Measurements from ENCODE around the gene EDA. TPM values are rescaled to one million over a fixed set of nuclear protein-coding genes. Genes with fewer than 3 reads are reported as not detected.
"Not testable (repeated sequence)": the region's sequence is repeated elsewhere in the genome, so short reads cannot be mapped to it uniquely, and the experiment has no call there.

EDA gene
- total RNA-seq, 1 donor from 2014 or later, result 6.1 TPM

DNA sequence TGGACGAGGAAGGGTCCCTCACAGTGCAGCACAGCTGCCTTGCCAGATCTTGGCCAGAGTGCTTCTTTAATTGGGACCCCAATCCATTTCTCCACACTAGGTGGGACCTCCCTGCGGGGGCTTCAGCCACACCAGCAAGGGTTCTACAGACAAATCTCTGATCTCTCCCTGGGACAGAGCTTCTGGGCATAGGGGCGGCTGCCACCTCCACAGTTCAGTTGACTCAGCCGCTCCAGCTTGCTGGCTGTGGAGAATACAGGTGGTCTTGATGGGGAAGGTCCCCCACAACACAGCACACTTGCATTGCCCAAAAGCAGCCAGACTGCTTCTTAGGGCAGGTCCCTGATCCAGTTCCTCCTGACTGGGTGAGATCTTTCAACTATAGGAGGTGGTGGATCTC lies 199.6 kb downstream of the EDA start:
- H3K27me3 ChIP-seq, result no peaks in the 10 kb centered on the region
- no peak for DNase-seq (ENCODE audit: extremely low spot score in 2 of 2)
- TF ChIP-seq CTCF (IDR thresholded peaks at IDR 0.05) (no peak), POLR2A (IDR thresholded peaks at IDR 0.05) (no peak), POLR2AphosphoS5 (IDR thresholded peaks at IDR 0.05; ENCODE audit: insufficient read depth in 1 of 2, low read depth in 1 of 2) (no peak)
- H3K4me3 ChIP-seq, result no peak overlapping the region
- H3K36me3 ChIP-seq, result no peaks in the 10 kb centered on the region
- H3K9me3 ChIP-seq, result no peaks in the 10 kb centered on the region
- intact Hi-C loops (cut with DNase I), result no loop called here
- H3K4me1 ChIP-seq, result no peaks in the 10 kb centered on the region
- no peak overlapping the region for H3K27ac ChIP-seq

DNA sequence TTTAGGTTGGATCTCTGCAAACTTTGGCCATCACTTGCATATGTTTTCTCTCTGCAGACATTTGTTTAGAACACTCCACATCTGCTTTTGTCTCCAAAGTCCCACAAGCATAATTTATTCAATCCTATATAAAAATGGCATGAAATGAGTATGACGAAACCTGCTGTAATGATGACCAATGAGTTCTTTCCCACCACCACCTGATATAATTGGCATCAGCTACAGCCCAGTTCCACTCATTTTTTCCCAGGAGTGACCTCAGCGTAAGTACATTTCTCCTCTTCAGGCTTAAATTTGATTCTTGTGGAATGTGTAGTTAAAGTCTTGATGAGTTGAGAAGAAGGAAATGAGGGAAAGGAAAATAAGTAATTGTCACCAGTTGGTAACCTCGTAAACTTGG lies 228.7 kb downstream of the EDA start:
- DNase-seq (ENCODE audit: extremely low spot score in 2 of 2), result no peak
- Histone ChIP-seq H3K9me3 (no peaks in the 10 kb centered on the region), H3K4me1 (no peaks in the 10 kb centered on the region), H3K36me3 (no peaks in the 10 kb centered on the region), H3K27ac (no peak overlapping the region), H3K27me3 (no peaks in the 10 kb centered on the region), H3K4me3 (no peak overlapping the region)
- intact Hi-C loops (cut with DNase I), result no loop called here
- TF ChIP-seq CTCF (IDR thresholded peaks at IDR 0.05), result no peak
- TF ChIP-seq POLR2AphosphoS5 (IDR thresholded peaks at IDR 0.05; ENCODE audit: insufficient read depth in 1 of 2, low read depth in 1 of 2), result no peak
- no peak for TF ChIP-seq POLR2A (IDR thresholded peaks at IDR 0.05)

GRCh38 chrX:69859999-69860398 lies 244.1 kb downstream of the EDA start:
- H3K9me3 ChIP-seq; H3K4me1 ChIP-seq; intact Hi-C loops (cut with DNase I): not testable (repeated sequence)

DNA sequence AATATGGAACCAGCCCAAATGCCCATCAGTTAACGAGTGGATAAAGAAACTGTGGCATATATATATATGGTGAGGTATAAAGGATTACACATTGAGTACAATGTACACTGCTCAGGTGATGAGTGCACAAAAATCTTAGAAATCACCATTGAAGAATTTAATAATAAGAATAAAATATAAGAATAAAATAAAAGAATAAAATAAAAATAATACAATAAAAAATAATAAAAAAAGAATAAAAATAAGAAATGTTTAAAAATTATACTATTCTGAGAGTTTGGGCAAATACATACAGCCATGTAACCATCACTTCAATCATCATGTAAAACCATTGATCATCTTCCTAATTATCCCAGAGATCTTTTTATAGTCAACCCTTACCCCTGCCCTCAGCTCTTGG lies 260.3 kb downstream of the EDA start:
- intact Hi-C loops (cut with DNase I), result no loop called here
- no peaks in the 10 kb centered on the region for H3K9me3 ChIP-seq
- no peak overlapping the region for H3K27ac ChIP-seq
- TF ChIP-seq POLR2A (IDR thresholded peaks at IDR 0.05), result no peak
- TF ChIP-seq CTCF (IDR thresholded peaks at IDR 0.05), result no peak
- no peak for TF ChIP-seq POLR2AphosphoS5 (IDR thresholded peaks at IDR 0.05; ENCODE audit: insufficient read depth in 1 of 2, low read depth in 1 of 2)
- no peak for DNase-seq (ENCODE audit: extremely low spot score in 2 of 2)
- no peaks in the 10 kb centered on the region for H3K27me3 ChIP-seq
- no peaks in the 10 kb centered on the region for H3K36me3 ChIP-seq
- H3K4me3 ChIP-seq, result no peak overlapping the region
- no peaks in the 10 kb centered on the region for H3K4me1 ChIP-seq

More at GRCh38 chrX:69859999-69860398, 244.1 kb downstream of the EDA start:
- not testable (repeated sequence) for DNase-seq (ENCODE audit: extremely low spot score in 2 of 2); H3K4me3 ChIP-seq; H3K36me3 ChIP-seq; H3K27ac ChIP-seq; H3K27me3 ChIP-seq

DNA sequence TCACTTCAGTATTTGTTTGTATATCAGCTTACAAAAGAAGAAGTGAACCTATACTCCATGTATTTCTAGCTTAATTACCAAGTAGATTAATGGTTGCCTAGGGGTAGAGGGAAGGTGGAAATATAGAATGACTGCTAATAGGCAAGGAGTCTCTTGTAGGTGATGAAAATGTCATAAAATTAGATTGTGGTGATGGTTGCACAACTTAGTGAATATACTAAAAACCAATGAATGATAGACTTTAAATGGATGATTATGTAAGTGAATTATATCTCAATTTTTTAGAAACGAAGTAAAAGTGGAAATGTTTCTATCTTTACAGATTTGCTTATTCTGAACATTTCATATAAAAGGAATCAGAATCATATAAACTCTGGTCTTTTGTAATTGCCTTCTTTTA lies 268.3 kb downstream of the EDA start:
- intact Hi-C loops (cut with DNase I), result no loop called here

More for the DNA sequence above, 268.3 kb downstream of the EDA start:
- no peak overlapping the region for H3K27ac ChIP-seq
- TF ChIP-seq CTCF (IDR thresholded peaks at IDR 0.05) (no peak), POLR2A (IDR thresholded peaks at IDR 0.05) (no peak), POLR2AphosphoS5 (IDR thresholded peaks at IDR 0.05; ENCODE audit: insufficient read depth in 1 of 2, low read depth in 1 of 2) (no peak)
- DNase-seq (ENCODE audit: extremely low spot score in 2 of 2), result no peak
- peaks cover 5% of the 10 kb centered on the region for H3K9me3 ChIP-seq
- no peaks in the 10 kb centered on the region for H3K36me3 ChIP-seq
- no peaks in the 10 kb centered on the region for H3K4me1 ChIP-seq
- no peak overlapping the region for H3K4me3 ChIP-seq
- no peaks in the 10 kb centered on the region for H3K27me3 ChIP-seq

All from vagina (tissue), 2 donors.